Prostate gland (tissue), 2 donors: ENCODE measurements around the gene KMO. TPM values are rescaled to one million over a fixed set of nuclear protein-coding genes. Genes with fewer than 3 reads are reported as not detected.

ENCODE experiments used
- DNase-seq: peaks from one replicate; pipeline ENCODE4 v3.0.0-alpha.2; 2019; ENCODE audit warnings: low spot score
- H3K27ac ChIP-seq, 2 donors: fragments of 200-600 bp; sonication (generic); 2 replicates each; pipeline ENCODE4 v1.5.1; 2017 to 2019
- H3K27me3 ChIP-seq: fragments of 200-600 bp; sonication (generic); replicated peaks from 2 replicates; pipeline ENCODE4 v1.5.1; 2019; ENCODE audit not compliant: insufficient read depth
- H3K36me3 ChIP-seq, 2 donors: fragments of 200-600 bp; sonication (generic); 1 replicate in 1 of 2; 2 replicates in 1 of 2; pipeline versions ENCODE4 v1.5.1 to v1.8.1; 2017 to 2019
- H3K4me1 ChIP-seq: fragments of 200-600 bp; sonication (generic); replicated peaks from 2 replicates; pipeline ENCODE4 v1.5.1; 2019
- H3K4me3 ChIP-seq, 2 donors: fragments of 200-600 bp; sonication (generic); 2 replicates each; pipeline ENCODE4 v1.5.1; 2017 to 2019
- H3K9me3 ChIP-seq: fragments of 200-600 bp; sonication (generic); 2 replicates; pipeline ENCODE4 v1.5.1; 2017
- POLR2A ChIP-seq: fragments of 450-650 bp; IDR thresholded peaks from one replicate; pipeline ENCODE4 v1.6.1; 2016; ENCODE audit warnings: antibody characterized with exemption, mild to moderate bottlenecking
- POLR2AphosphoS5 ChIP-seq: sonication (generic); formaldehyde crosslinking; IDR thresholded peaks from one replicate; pipeline ENCODE4 v1.6.1; 2017; ENCODE audit warnings: antibody characterized with exemption
- WGBS: methylation state at CpG from one replicate; pipeline ENCODE4 v1.1.5; 2018; 5-methylcytosine and 5-hydroxymethylcytosine counted together
- intact Hi-C: fragments of 100-400 bp; cut with DNase I; formaldehyde crosslinking; loops from one replicate; pipeline ENCODE4 v1.14.2; 2022
- total RNA-seq, 2 donors: library from RNA; depleted of rRNA; stranded (reverse); fragments of >200 nt; gene quantifications; one replicate each; pipeline ENCODE4 v1.1.0, GENCODE V29; 2016
- TF ChIP-seq, protein P1 (sequence below), 4 experiments: fragments of 200-600 bp in 2 of 4; fragments of 450-650 bp in 2 of 4; sonication (generic) in 2 of 4; IDR thresholded peaks; 1 replicate in 3 of 4; 2 replicates in 1 of 4; pipeline ENCODE4 v1.5.1; 2016 to 2019; ENCODE audit warnings: antibody characterized with exemption in 4 of 4, mild to moderate bottlenecking in 2 of 4, moderate library complexity in 2 of 4

Gene KMO
- total RNA-seq, 2 donors from 2014 or later = 0.17 to 0.73 TPM

DNA sequence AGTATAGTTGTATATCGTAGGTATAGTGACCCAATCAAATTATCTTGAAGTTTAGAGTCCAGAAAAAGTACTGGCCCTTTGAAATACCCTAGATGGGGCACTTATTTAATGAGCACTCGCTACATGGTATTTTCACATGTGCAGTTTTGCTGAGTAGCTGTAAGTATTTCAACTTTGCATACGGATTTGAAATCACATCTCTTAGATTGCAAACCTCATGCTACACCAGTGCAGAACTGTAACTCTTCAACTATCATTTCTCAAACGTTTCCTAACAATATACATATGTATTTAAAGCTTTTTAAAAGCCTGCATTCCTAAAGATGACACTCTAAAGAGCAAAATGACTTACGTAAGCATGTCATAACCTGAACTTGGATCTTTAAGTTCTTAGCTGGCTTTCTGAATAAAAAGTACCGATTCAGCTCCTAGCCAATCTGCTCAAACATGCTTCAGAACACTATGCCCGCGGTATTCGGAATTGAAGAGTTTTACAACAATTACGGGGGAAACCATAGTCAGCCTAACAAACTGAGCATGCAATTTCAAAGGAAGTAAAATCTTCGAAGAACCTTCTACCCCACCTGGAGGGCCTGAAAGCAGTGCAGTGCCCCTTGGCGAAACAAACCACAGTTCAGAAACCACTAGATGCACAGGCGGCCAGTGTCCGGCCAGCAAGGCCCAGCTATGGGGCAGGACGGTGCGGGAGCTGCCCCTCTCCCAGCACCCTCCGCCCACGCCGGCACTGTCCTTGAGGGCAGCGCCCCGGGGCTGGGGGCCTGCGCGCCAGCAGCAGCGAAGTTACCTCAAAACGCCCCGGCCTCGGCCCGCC, 13.5 kb upstream of the KMO start:
- H3K27me3 ChIP-seq = no peaks in the 10 kb centered on the region
- TF ChIP-seq POLR2A (no peak), POLR2AphosphoS5 (no peak)
- TF ChIP-seq, protein P1, sequence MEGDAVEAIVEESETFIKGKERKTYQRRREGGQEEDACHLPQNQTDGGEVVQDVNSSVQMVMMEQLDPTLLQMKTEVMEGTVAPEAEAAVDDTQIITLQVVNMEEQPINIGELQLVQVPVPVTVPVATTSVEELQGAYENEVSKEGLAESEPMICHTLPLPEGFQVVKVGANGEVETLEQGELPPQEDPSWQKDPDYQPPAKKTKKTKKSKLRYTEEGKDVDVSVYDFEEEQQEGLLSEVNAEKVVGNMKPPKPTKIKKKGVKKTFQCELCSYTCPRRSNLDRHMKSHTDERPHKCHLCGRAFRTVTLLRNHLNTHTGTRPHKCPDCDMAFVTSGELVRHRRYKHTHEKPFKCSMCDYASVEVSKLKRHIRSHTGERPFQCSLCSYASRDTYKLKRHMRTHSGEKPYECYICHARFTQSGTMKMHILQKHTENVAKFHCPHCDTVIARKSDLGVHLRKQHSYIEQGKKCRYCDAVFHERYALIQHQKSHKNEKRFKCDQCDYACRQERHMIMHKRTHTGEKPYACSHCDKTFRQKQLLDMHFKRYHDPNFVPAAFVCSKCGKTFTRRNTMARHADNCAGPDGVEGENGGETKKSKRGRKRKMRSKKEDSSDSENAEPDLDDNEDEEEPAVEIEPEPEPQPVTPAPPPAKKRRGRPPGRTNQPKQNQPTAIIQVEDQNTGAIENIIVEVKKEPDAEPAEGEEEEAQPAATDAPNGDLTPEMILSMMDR (IDR thresholded peaks at IDR 0.05) = no peak
- no peaks in the 10 kb centered on the region for H3K36me3 ChIP-seq
- peak overlapping the region; percentile 80 to 82 for H3K27ac ChIP-seq
- no peaks in the 10 kb centered on the region for H3K9me3 ChIP-seq
- no peak for DNase-seq
- WGBS = 6% methylated on average over 17 of the region's 28 CpGs
- H3K4me3 ChIP-seq = peak overlapping the region; percentile 85 to 92
- no peaks in the 10 kb centered on the region for H3K4me1 ChIP-seq
- intact Hi-C loops = no loop called here

DNA sequence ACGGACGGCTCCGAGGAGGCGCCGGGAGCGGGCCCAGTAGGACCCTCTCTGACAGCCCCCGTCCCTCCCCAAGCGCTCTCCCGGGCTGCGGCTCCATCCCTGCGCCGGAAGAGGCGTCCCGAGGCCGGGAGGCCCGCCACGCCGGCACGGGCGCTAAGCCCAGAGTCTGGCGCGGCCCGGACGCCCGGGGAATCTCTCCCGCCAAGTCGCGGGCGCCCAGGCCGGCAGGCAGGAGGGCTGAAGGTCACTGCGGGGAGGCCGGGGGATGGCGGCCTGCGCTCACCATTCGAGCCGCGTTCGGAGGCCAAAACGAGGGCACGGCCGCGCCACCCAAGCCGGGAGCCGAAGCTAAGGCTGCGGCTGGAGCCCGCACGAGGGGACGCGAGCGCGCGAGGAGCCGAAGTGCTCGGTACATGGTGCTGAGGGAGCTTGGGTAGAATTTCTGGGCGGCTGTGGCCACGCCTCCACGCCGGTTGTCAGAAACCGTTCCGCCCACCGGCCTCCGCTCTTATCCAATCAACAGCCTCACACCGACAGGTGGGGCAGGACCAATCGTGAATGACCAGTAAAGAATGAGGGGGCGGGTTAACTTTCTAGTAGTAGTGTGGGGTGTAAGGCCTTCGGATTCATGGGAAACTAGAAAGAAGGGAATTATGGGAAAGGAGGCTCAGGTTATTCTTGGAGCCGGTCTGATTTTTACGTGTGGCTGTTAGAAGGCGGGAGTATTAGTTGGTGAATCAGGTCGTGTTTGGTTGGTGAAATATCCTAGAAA, 12.7 kb upstream of the KMO start, which contains the start of gene FH:
TSS of gene FH (minus strand) at position 448 of the 772 bp plus-strand sequence. CDS start at position 415, 33 bp downstream.
- intact Hi-C loops = no loop called here
- under 1% methylated on average over 31 of the region's 70 CpGs for WGBS
- Histone ChIP-seq H3K27ac (peak within 1 kb of the TSS; percentile 80 to 82), H3K27me3 (no peaks in the 10 kb centered on the region), H3K36me3 (no peaks in the 10 kb centered on the region), H3K9me3 (no peaks in the 10 kb centered on the region), H3K4me3 (peak within 1 kb of the TSS; percentile 85 to 92), H3K4me1 (no peaks in the 10 kb centered on the region)
- DNase-seq = peak; percentile 97
- TF ChIP-seq POLR2A = peak; percentile 92
- TF ChIP-seq, protein P1 (IDR thresholded peaks at IDR 0.05) = peak in 2 of 4 experiments; percentile 14 to 15
- peak; percentile 99 for TF ChIP-seq POLR2AphosphoS5

DNA sequence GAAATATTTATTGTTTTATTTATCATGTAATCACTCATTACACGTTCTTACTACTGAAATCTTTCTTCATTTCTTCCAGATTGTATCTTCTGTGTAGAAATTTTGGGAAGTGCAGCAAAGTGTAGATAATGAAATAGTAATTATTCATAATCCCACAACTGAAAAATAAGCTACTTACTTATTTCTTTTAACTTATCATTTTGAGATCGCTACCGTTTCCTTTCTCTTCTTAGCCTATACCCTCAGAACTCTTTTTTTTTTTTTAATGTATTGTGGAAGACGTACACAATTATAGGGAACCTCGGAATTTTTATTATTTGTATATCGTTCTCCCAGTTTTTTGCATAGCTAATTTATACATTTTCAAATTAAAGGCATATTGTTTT, 12.1 kb upstream of the KMO start:
- Histone ChIP-seq H3K36me3 (no peaks in the 10 kb centered on the region), H3K27me3 (no peaks in the 10 kb centered on the region), H3K9me3 (no peaks in the 10 kb centered on the region), H3K4me1 (no peaks in the 10 kb centered on the region), H3K27ac (peak overlapping the region in 1 of 2 donors; percentile 80), H3K4me3 (peak overlapping the region; percentile 85 to 92)
- intact Hi-C loops = no loop called here
- TF ChIP-seq, protein P1 (IDR thresholded peaks at IDR 0.05) = no peak
- TF ChIP-seq POLR2AphosphoS5 = no peak
- no peak for TF ChIP-seq POLR2A
- WGBS = 10% methylated on average over 6 of the region's 6 CpGs
- no peak for DNase-seq

DNA sequence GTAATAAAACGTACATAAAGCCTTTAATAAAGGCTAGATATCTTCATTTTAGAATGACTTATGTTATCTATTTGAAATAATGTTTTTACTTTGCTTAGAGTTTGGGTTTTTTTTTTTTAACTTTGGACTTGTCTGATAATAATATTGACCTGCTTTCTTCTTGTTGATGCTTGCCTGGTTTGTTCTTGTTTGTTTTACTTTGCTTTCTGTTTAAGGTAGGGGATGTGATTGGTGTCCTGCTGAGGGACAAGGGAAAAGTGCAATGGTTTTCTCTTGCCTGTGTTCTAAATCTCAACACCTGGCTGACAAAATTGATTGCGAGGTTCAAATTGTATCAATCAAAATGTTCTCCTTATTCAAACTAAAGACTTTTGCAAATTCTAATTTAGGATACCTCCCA, 10.5 kb upstream of the KMO start:
- H3K4me3 ChIP-seq = no peak overlapping the region
- intact Hi-C loops = no loop called here
- no peaks in the 10 kb centered on the region for H3K4me1 ChIP-seq
- no peak overlapping the region for H3K27ac ChIP-seq
- H3K36me3 ChIP-seq = no peaks in the 10 kb centered on the region
- no peaks in the 10 kb centered on the region for H3K9me3 ChIP-seq
- DNase-seq = no peak
- no peaks in the 10 kb centered on the region for H3K27me3 ChIP-seq
- TF ChIP-seq POLR2A (no peak), POLR2AphosphoS5 (no peak)
- TF ChIP-seq, protein P1 (IDR thresholded peaks at IDR 0.05) = no peak
- 93% methylated on average over 2 of the region's 2 CpGs for WGBS
